Fibroblast of lung (primary cell): ENCODE results near the gene IARS2.

Experiments
- EZH2 ChIP-seq: IDR thresholded peaks from 2 replicates; pipeline ENCODE4 v1.5.1; 2012; ENCODE audit warnings: low read length, control low read depth, mild to moderate bottlenecking; ENCODE audit errors: missing control alignments
- TF ChIP-seq, protein P1 (sequence below), 2 donors: IDR thresholded peaks in 1 of 2; conservative IDR thresholded peaks in 1 of 2; 1 replicate in 1 of 2; 2 replicates in 1 of 2; pipeline ENCODE4 v1.5.1; 2011 to 2012; ENCODE audit warnings: low read length in 2 of 2, control low read depth in 1 of 2, inconsistent platforms in 1 of 2, low read depth in 1 of 2, mild to moderate bottlenecking in 1 of 2

DNA sequence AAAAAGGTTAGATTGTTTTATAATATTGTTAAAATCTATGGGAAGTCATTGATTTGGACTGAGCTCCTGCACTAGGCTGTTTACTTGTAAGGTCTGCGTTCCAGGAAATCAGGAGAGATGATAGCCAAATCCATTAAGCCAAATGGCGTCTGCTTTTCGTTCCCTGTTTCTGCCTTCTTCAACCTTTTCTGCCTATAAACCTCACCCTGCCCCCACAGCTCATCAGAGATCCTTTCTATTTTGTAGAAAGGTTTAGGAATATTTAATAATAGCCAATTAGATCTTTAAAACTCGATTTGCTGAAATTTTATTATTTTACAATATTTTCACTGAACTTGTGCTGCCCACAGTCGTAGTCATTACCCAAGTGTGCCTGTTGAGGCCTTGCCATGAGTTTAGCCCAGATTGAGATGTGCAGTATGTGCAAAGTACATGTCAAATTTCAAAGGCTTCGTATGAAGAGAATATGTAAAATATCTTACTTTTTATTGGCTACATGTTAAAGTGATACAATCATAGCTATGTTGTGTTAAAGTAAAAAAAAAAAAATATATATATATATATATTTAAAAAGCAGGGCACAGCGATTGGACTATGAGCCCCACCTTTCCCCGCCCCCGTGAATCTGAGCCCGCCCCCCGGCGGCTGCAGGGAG lies 444 bp upstream of the IARS2 start:
- no peak for TF ChIP-seq EZH2
- TF ChIP-seq, protein P1, sequence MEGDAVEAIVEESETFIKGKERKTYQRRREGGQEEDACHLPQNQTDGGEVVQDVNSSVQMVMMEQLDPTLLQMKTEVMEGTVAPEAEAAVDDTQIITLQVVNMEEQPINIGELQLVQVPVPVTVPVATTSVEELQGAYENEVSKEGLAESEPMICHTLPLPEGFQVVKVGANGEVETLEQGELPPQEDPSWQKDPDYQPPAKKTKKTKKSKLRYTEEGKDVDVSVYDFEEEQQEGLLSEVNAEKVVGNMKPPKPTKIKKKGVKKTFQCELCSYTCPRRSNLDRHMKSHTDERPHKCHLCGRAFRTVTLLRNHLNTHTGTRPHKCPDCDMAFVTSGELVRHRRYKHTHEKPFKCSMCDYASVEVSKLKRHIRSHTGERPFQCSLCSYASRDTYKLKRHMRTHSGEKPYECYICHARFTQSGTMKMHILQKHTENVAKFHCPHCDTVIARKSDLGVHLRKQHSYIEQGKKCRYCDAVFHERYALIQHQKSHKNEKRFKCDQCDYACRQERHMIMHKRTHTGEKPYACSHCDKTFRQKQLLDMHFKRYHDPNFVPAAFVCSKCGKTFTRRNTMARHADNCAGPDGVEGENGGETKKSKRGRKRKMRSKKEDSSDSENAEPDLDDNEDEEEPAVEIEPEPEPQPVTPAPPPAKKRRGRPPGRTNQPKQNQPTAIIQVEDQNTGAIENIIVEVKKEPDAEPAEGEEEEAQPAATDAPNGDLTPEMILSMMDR (conservative IDR thresholded peaks at IDR 0.05 in 1 of 2, IDR thresholded peaks at IDR 0.05 in 1 of 2; ENCODE audit: low read depth in 1 of 2, low read length in 2 of 2): no peak
